Measurements from ENCODE around the gene ADAMTS8. TPM values are rescaled to one million over a fixed set of nuclear protein-coding genes. Genes with fewer than 3 reads are reported as not detected.

Gene ADAMTS8
- total and polyA plus RNA-seq, 3 experiments from 2014 or later = not detected

DNA sequence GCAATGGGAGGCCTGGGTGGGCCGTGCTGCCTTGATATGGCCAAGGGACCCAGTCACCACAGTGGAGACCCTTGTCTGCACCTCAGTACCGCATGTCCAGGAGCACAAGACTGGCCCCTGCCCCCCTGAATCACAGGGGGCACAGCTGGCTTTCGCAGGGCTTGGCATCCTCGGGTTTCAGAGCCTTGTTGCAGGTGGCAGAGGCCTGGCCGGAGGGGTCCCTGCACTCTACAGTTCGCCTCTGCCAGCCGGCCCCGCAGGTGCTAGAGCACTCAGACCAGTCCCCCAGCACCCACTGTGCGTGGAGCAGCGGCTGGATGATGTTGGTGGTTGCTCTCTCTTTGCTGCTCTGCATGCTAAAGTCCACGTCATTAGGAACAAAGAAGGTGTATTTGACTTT lies 23.0 kb downstream of the ADAMTS8 start:
- H3K27ac ChIP-seq (ENCODE audit: low read depth, low read length) = no peak overlapping the region
- no peak overlapping the region for H3K27ac Mint-ChIP-seq
- no peak overlapping the region for H3K4me3 ChIP-seq (ENCODE audit: low read length)
- no peaks in the 10 kb centered on the region for H3K9me3 Mint-ChIP-seq
- POLR2A ChIA-PET = no interaction called here
- no peak overlapping the region for H3K4me3 Mint-ChIP-seq
- peaks cover 8 to 9% (median 9%) of the 10 kb centered on the region in 3 donors for H3K4me1 Mint-ChIP-seq
- H3K36me3 ChIP-seq (ENCODE audit: insufficient read depth, low read length) = no peaks in the 10 kb centered on the region
- no peak for DNase-seq
- H3K27me3 ChIP-seq (ENCODE audit: insufficient read depth, low read length, poor library complexity, severe bottlenecking) = no peaks in the 10 kb centered on the region
- peaks cover 17 to 19% of the 10 kb centered on the region in 2 donors for H3K27me3 Mint-ChIP-seq
- H3K36me3 Mint-ChIP-seq = peaks cover 0 to 3% (median 0%) of the 10 kb centered on the region in 3 donors
- H3K9me3 ChIP-seq (ENCODE audit: low read length) = no peaks in the 10 kb centered on the region
- H3K4me1 ChIP-seq (ENCODE audit: insufficient read depth, low read length) = no peaks in the 10 kb centered on the region
- CTCF ChIA-PET = no interaction called here

DNA sequence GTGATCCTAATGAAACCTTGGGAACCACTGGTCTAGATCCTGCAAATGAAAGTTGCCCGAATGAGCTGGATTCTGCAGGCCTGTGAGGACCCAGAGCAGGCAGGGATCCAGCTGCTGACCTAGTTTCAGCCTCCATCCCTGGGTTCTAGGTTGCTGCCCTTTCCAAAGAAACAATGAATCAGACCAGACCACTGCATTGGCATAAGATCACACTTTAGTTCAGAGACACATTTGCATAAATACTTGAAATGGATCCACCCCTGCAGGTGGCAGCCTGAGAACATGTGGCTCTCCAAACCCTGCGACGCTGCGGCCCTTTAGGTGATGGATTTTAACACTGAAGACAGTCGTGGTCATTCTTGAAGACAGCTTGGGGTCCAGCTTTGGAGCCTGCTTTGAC lies 23.7 kb downstream of the ADAMTS8 start:
- ChIA-PET POLR2A (no interaction called here), CTCF (no interaction called here)
- H3K4me3 Mint-ChIP-seq = no peak overlapping the region
- H3K27me3 Mint-ChIP-seq = peaks cover 17 to 21% of the 10 kb centered on the region in 2 donors
- Histone ChIP-seq H3K27me3 (ENCODE audit: insufficient read depth, low read length, poor library complexity, severe bottlenecking) (no peaks in the 10 kb centered on the region), H3K27ac (ENCODE audit: low read depth, low read length) (no peak overlapping the region), H3K9me3 (ENCODE audit: low read length) (no peaks in the 10 kb centered on the region), H3K36me3 (ENCODE audit: insufficient read depth, low read length) (no peaks in the 10 kb centered on the region), H3K4me1 (ENCODE audit: insufficient read depth, low read length) (no peaks in the 10 kb centered on the region), H3K4me3 (ENCODE audit: low read length) (no peak overlapping the region)
- peak overlapping the region in 2 of 8 donors; percentile 44 to 53 for H3K27ac Mint-ChIP-seq
- H3K9me3 Mint-ChIP-seq = no peaks in the 10 kb centered on the region
- peaks cover 11 to 15% (median 13%) of the 10 kb centered on the region in 3 donors for H3K4me1 Mint-ChIP-seq
- DNase-seq = no peak
- peaks cover 0 to 3% (median 0%) of the 10 kb centered on the region in 3 donors for H3K36me3 Mint-ChIP-seq

DNA sequence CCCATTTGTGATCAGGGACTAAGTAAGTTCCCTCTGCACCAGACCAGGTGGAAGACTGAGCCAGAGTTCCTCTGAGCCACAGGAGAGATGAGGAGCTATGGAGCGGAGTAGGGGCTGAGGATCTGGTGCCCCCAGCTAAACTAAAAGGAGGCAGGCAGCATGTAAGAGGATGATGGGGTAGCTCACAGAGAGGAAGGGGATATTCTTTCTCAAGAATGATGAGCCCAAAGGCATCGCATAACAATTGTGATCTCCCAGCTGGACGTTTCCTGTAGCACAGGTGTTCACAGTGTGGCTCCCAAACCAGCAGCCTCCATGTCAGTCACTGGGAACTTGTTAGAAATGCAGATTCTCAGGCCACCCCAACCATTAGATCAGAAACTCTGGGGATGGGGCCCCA lies 24.4 kb downstream of the ADAMTS8 start:
- Histone ChIP-seq H3K27ac (ENCODE audit: low read depth, low read length) (no peak overlapping the region), H3K4me3 (ENCODE audit: low read length) (no peak overlapping the region)
- peaks cover 0 to 3% (median 0%) of the 10 kb centered on the region in 3 donors for H3K36me3 Mint-ChIP-seq

DNA sequence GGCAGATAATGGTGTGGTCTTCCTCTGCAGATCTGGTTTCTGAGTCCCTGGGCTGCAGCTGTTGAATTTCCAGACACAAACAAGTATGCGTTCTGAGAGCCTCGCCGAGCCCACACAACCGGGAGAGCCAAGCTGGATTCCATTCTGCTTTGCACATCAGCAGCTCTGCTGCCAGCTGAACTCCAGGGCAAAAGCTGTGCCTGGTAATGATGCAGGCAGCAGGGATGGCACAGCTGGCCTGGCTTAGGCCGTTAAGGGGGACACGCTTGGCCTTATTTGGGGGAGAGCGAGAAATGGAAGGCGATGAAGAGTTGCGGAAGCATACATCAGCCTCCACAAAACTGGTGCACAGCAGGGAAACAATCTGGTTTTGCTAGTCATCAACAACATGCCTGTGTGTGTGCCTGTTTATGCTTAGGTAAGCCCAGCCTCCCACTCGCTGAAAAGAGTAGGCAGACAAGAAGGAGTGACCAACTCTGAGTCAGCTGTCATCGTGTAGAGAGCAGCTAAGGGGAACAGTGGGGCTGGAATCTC lies 25.1 kb downstream of the ADAMTS8 start:
- Histone ChIP-seq H3K27ac (ENCODE audit: low read depth, low read length) (no peak overlapping the region), H3K27me3 (ENCODE audit: insufficient read depth, low read length, poor library complexity, severe bottlenecking) (no peaks in the 10 kb centered on the region), H3K9me3 (ENCODE audit: low read length) (no peaks in the 10 kb centered on the region), H3K36me3 (ENCODE audit: insufficient read depth, low read length) (no peaks in the 10 kb centered on the region), H3K4me3 (ENCODE audit: low read length) (no peak overlapping the region), H3K4me1 (ENCODE audit: insufficient read depth, low read length) (no peaks in the 10 kb centered on the region)
- ChIA-PET POLR2A (no interaction called here), CTCF (interaction anchor here (1.0 kb wide), 1 partner anchor 27 kb away, joined by 3 read pairs; no protein-coding TSS in a partner anchor)
- Mint-ChIP-seq H3K27ac (no peak overlapping the region), H3K4me3 (no peak overlapping the region), H3K4me1 (peaks cover 11 to 15% (median 13%) of the 10 kb centered on the region in 3 donors), H3K9me3 (no peaks in the 10 kb centered on the region), H3K27me3 (peaks cover 22 to 24% of the 10 kb centered on the region in 2 donors), H3K36me3 (peaks cover 0 to 4% (median 0%) of the 10 kb centered on the region in 3 donors)
- DNase-seq = no peak

More for the DNA sequence above, 24.4 kb downstream of the ADAMTS8 start:
- H3K27ac Mint-ChIP-seq = peak overlapping the region in 2 of 8 donors; percentile 3 to 8
- H3K4me1 Mint-ChIP-seq = peaks cover 11 to 15% (median 13%) of the 10 kb centered on the region in 3 donors
- POLR2A ChIA-PET = no interaction called here
- peaks cover 20 to 21% of the 10 kb centered on the region in 2 donors for H3K27me3 Mint-ChIP-seq
- H3K4me1 ChIP-seq (ENCODE audit: insufficient read depth, low read length) = no peaks in the 10 kb centered on the region
- no peaks in the 10 kb centered on the region for H3K9me3 ChIP-seq (ENCODE audit: low read length)
- no peaks in the 10 kb centered on the region for H3K27me3 ChIP-seq (ENCODE audit: insufficient read depth, low read length, poor library complexity, severe bottlenecking)
- DNase-seq = no peak
- no peaks in the 10 kb centered on the region for H3K9me3 Mint-ChIP-seq
- no peak overlapping the region for H3K4me3 Mint-ChIP-seq
- CTCF ChIA-PET = interaction anchor here (1.0 kb wide), 1 partner anchor 27 kb away, joined by 3 read pairs; no protein-coding TSS in a partner anchor
- no peaks in the 10 kb centered on the region for H3K36me3 ChIP-seq (ENCODE audit: insufficient read depth, low read length)

DNA sequence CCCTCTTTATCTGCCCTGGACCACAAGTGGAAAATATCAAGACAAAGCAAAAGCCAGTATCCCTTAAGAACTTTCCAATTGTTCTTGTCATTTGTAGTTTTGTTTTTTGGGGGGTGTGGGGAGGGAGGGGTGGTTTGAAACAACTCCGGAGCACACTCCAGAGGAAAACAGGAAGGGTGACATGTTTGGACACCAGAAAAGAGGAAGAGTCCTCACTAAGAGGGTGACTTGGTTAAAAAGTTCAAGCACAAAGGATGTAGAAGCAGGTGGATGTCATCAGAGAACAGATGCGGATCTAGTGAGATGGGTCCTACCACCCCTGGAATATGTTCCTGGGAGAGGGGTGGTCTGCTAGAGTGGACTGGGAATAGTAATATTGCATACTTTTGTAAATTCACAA lies 25.8 kb downstream of the ADAMTS8 start:
- H3K27ac Mint-ChIP-seq = no peak overlapping the region
- no peak for DNase-seq
- peaks cover 0 to 7% (median 0%) of the 10 kb centered on the region in 3 donors for H3K36me3 Mint-ChIP-seq
- CTCF ChIA-PET = no interaction called here
- no peak overlapping the region for H3K27ac ChIP-seq (ENCODE audit: low read depth, low read length)
- H3K36me3 ChIP-seq (ENCODE audit: insufficient read depth, low read length) = no peaks in the 10 kb centered on the region
- H3K4me1 Mint-ChIP-seq = peaks cover 11 to 15% (median 13%) of the 10 kb centered on the region in 3 donors
- H3K9me3 ChIP-seq (ENCODE audit: low read length) = no peaks in the 10 kb centered on the region
- POLR2A ChIA-PET = no interaction called here
- no peaks in the 10 kb centered on the region for H3K27me3 ChIP-seq (ENCODE audit: insufficient read depth, low read length, poor library complexity, severe bottlenecking)
- H3K4me3 ChIP-seq (ENCODE audit: low read length) = no peak overlapping the region
- H3K9me3 Mint-ChIP-seq = no peaks in the 10 kb centered on the region
- H3K4me1 ChIP-seq (ENCODE audit: insufficient read depth, low read length) = no peaks in the 10 kb centered on the region
- H3K4me3 Mint-ChIP-seq = no peak overlapping the region
- peaks cover 23 to 30% of the 10 kb centered on the region in 2 donors for H3K27me3 Mint-ChIP-seq

DNA sequence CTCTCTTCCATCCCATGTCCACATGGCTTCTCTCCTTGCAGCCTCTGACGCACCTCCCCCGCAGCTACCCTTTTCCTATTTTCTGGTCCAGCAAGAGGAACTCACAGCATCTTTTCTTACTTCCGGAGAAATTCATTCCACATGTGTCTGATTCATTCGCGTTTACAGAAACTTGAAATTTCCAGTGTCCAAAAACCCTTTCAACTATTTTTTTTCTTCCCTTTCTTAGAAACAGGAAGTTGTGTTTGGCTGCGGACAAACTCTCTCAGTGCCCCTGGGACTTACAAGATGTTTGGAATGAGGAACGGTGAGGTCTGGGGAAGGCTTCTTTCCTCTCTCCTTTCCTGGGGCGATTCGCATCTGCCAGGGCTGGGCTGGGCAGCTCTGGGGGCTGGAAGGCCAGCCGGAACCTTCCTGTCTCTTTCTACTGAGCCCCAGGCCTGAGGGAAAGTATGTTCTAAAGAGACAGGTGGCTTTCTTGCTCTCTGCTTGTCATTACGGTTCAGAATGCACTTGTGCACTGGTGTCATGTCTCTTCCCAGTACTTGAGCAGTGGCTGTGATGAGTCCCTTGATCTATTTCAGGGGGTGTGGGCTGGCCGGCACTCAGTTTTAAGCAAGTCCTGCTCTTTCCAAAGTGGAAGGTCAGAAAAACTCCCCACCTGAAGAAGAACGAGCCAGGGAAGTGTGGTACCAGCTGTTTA lies 27.5 kb downstream of the ADAMTS8 start:
- Mint-ChIP-seq H3K27ac (peak overlapping the region in 3 of 8 donors; percentile 7 to 72 (median 61)), H3K36me3 (peaks cover 0 to 5% (median 0%) of the 10 kb centered on the region in 3 donors), H3K4me1 (peaks cover 11 to 15% (median 13%) of the 10 kb centered on the region in 3 donors), H3K9me3 (no peaks in the 10 kb centered on the region), H3K4me3 (peak overlapping the region in 2 of 7 donors; percentile 14 to 25), H3K27me3 (peaks cover 34 to 43% of the 10 kb centered on the region in 2 donors)
- Histone ChIP-seq H3K4me3 (ENCODE audit: low read length) (no peak overlapping the region), H3K27ac (ENCODE audit: low read depth, low read length) (no peak overlapping the region), H3K4me1 (ENCODE audit: insufficient read depth, low read length) (no peaks in the 10 kb centered on the region), H3K36me3 (ENCODE audit: insufficient read depth, low read length) (no peaks in the 10 kb centered on the region), H3K9me3 (ENCODE audit: low read length) (no peaks in the 10 kb centered on the region), H3K27me3 (ENCODE audit: insufficient read depth, low read length, poor library complexity, severe bottlenecking) (no peaks in the 10 kb centered on the region)
- no peak for DNase-seq
- ChIA-PET CTCF (no interaction called here), POLR2A (no interaction called here)

DNA sequence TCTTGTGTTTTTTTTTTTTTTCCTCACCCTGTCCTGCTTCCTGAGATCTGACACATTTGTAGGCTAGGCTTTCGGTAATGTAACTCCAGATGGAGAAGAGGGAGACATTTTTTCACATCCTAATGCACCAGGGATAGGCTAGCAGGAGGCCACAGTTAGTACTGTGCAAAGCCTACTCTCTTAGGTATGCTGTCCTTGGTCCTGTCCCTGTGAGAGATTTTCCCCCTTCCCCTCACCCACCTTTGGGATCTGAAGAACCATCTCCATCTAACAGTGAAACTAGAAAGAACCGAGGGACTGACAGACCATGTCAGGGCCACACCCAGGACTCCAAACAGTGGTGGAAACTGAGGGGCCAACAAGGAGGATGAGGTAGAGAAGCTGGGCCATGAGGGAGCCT lies 29.2 kb downstream of the ADAMTS8 start:
- ChIA-PET CTCF (interaction anchor here (0.9 to 1.0 kb wide), 2 partner anchors 16 to 17 kb away, joined by 3 read pairs; no protein-coding TSS in a partner anchor), POLR2A (no interaction called here)
- H3K9me3 Mint-ChIP-seq = no peaks in the 10 kb centered on the region

DNA sequence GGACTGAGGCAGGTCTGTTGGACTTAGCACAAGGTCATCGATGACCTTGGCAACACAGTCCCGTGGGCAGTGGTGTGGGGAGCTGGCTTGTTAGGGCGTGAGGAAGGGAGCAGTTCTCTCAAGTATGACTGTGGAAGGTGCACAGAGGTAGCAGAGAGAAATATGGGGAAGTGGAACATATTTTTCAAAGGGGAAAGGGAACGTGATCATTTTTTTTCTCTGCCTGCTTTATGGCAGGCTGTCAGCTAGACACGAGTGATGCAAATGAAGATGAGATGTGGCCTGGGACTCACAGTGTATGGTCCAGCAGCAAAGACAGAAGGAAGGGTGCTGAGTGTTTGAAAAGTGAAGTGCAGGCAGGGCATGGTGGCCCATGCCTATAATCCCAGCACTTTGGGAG lies 30.6 kb downstream of the ADAMTS8 start:
- POLR2A ChIA-PET = no interaction called here
- Histone ChIP-seq H3K36me3 (ENCODE audit: insufficient read depth, low read length) (no peaks in the 10 kb centered on the region), H3K4me1 (ENCODE audit: insufficient read depth, low read length) (no peaks in the 10 kb centered on the region), H3K9me3 (ENCODE audit: low read length) (no peaks in the 10 kb centered on the region), H3K4me3 (ENCODE audit: low read length) (no peak overlapping the region), H3K27me3 (ENCODE audit: insufficient read depth, low read length, poor library complexity, severe bottlenecking) (no peaks in the 10 kb centered on the region), H3K27ac (ENCODE audit: low read depth, low read length) (no peak overlapping the region)
- no peak overlapping the region for H3K4me3 Mint-ChIP-seq
- no peak overlapping the region for H3K27ac Mint-ChIP-seq
- H3K36me3 Mint-ChIP-seq = peaks cover 0 to 8% (median 5%) of the 10 kb centered on the region in 3 donors
- H3K27me3 Mint-ChIP-seq = peaks cover 41 to 60% of the 10 kb centered on the region in 2 donors
- peaks cover 11 to 15% (median 13%) of the 10 kb centered on the region in 3 donors for H3K4me1 Mint-ChIP-seq
- CTCF ChIA-PET = no interaction called here
- DNase-seq = no peak
- H3K9me3 Mint-ChIP-seq = no peaks in the 10 kb centered on the region

More for the DNA sequence above, 29.2 kb downstream of the ADAMTS8 start:
- H3K36me3 Mint-ChIP-seq = peaks cover 0 to 5% (median 5%) of the 10 kb centered on the region in 3 donors
- Histone ChIP-seq H3K27me3 (ENCODE audit: insufficient read depth, low read length, poor library complexity, severe bottlenecking) (no peaks in the 10 kb centered on the region), H3K4me3 (ENCODE audit: low read length) (no peak overlapping the region), H3K27ac (ENCODE audit: low read depth, low read length) (no peak overlapping the region), H3K4me1 (ENCODE audit: insufficient read depth, low read length) (no peaks in the 10 kb centered on the region), H3K9me3 (ENCODE audit: low read length) (no peaks in the 10 kb centered on the region), H3K36me3 (ENCODE audit: insufficient read depth, low read length) (no peaks in the 10 kb centered on the region)
- H3K27ac Mint-ChIP-seq = no peak overlapping the region
- H3K4me3 Mint-ChIP-seq = no peak overlapping the region
- peaks cover 11 to 15% (median 13%) of the 10 kb centered on the region in 3 donors for H3K4me1 Mint-ChIP-seq
- peaks cover 40 to 54% of the 10 kb centered on the region in 2 donors for H3K27me3 Mint-ChIP-seq
- DNase-seq = no peak

Measured in CD8-positive, alpha-beta memory T cell (primary cell).